Stimulated activated CD8-positive, alpha-beta memory T cell treated with anti-CD3 and anti-CD28 coated beads, Interleukin-4, amount 100 ng/mL, for 4 hours (primary cell): ENCODE data around the gene FGFBP3.

ENCODE experiments used
- DNase-seq, 2 donors: peaks; one replicate each; pipeline ENCODE4 v3.0.0-alpha.2; 2020; ENCODE audit warnings: low read depth in 2 of 2, low spot score in 1 of 2

Gene FGFBP3

GRCh38 chr10:91856637-91857036, 52.6 kb downstream of the FGFBP3 start:
- DNase-seq = no peak
